Measurements from ENCODE around the gene TTLL8.

DNA sequence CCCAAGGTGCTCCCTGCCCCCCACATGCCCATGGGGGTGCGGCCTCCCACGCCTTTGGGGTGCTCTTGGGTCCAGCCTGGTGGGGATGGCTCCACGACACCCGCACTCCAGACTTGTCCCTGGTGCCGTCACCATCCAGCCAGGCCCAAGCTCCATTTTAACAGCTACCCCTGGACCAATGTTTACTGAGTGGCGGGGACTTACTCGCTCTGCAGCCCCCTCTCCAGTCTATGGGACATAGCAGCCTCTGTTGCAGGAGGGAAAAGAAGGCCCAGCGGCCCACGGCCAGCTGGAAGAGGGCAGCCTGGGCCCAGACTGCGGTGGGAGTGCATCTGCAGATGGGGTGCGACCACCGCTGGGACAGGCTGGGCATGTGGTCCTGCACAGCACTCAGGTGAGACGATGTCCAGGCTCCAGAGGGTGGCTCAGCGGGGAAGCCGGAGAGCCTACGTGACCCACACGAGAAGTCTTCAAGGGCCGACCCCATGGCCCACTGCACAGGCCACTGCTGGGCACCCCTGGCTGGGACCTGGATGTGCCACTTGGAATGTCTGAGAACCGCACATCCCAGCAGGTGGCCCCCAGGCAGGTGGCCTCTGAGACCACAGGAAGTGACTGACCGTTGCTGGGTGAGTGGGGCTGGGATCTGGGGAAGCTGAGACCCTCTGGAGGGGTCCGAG, 63.6 kb downstream of the TTLL8 start:
- TF ChIP-seq CTCF (IDR thresholded peaks at IDR 0.05; ENCODE audit: poor library complexity) (no peak), EZH2phosphoT487 (IDR thresholded peaks at IDR 0.05; ENCODE audit: low read depth, severe bottlenecking, unreplicated experiment) (no peak)
